ENCODE results near the gene ACKR2.
A peak's percentile ranks its signal among the peaks of the same experiment; 100 is the strongest.
"Not testable (repeated sequence)": the region's sequence is repeated elsewhere in the genome, so short reads cannot be mapped to it uniquely, and the experiment has no call there.

The ACKR2 gene

GRCh38 chr3:42855547-42856380, 46.5 kb downstream of the ACKR2 start:
- DNase-seq (ENCODE audit: low read depth): no peak

GRCh38 chr3:42856544-42856943, 47.3 kb downstream of the ACKR2 start:
- DNase-seq (ENCODE audit: low read depth): no peak

GRCh38 chr3:42864321-42864950, 55.2 kb downstream of the ACKR2 start:
- DNase-seq (ENCODE audit: low read depth): no peak

- no peak for DNase-seq (ENCODE audit: low read depth)
These were observed 56.0 kb downstream of the ACKR2 start for GRCh38 chr3:42865256-42865655.

GRCh38 chr3:42867138-42867537, 57.9 kb downstream of the ACKR2 start:
- no peak for DNase-seq (ENCODE audit: low read depth)

GRCh38 chr3:42868841-42869240, 59.6 kb downstream of the ACKR2 start:
- DNase-seq (ENCODE audit: low read depth): no peak

GRCh38 chr3:42871592-42872196, 62.4 kb downstream of the ACKR2 start:
- DNase-seq (ENCODE audit: low read depth): no peak

- no peak for DNase-seq (ENCODE audit: low read depth)
These were observed 63.5 kb downstream of the ACKR2 start for GRCh38 chr3:42872718-42873117.

- no peak for DNase-seq (ENCODE audit: low read depth)
These were observed 64.2 kb downstream of the ACKR2 start for GRCh38 chr3:42873221-42873982.

- no peak for DNase-seq (ENCODE audit: low read depth)
These were observed 65.5 kb downstream of the ACKR2 start for GRCh38 chr3:42874749-42875148.

- DNase-seq (ENCODE audit: low read depth): no peak
These were observed 66.3 kb downstream of the ACKR2 start, which contains the start of gene CYP8B1 for GRCh38 chr3:42875325-42876151. CYP8B1 (minus strand) TSS chr3:42875879; CDS start chr3:42875816, 63 bp downstream.

GRCh38 chr3:42876401-42876800, 67.2 kb downstream of the ACKR2 start:
- no peak for DNase-seq (ENCODE audit: low read depth)

- DNase-seq (ENCODE audit: low read depth): no peak
These were observed 67.9 kb downstream of the ACKR2 start for GRCh38 chr3:42876940-42877720.

- no peak for DNase-seq (ENCODE audit: low read depth)
These were observed 68.6 kb downstream of the ACKR2 start for GRCh38 chr3:42877881-42878280.

GRCh38 chr3:42880183-42880582, 70.9 kb downstream of the ACKR2 start:
- DNase-seq (ENCODE audit: low read depth): no peak

- peak; percentile 68 for DNase-seq (ENCODE audit: low read depth)
These were observed 71.6 kb downstream of the ACKR2 start for GRCh38 chr3:42880601-42881451.

GRCh38 chr3:42883251-42883930, 74.1 kb downstream of the ACKR2 start:
- not testable (repeated sequence) for DNase-seq (ENCODE audit: low read depth)

GRCh38 chr3:42884324-42884723, 75.1 kb downstream of the ACKR2 start:
- DNase-seq (ENCODE audit: low read depth): no peak

GRCh38 chr3:42886294-42886822, 77.1 kb downstream of the ACKR2 start:
- no peak for DNase-seq (ENCODE audit: low read depth)

All from stimulated activated CD8-positive, alpha-beta memory T cell treated with anti-CD3 and anti-CD28 coated beads, Interleukin-7, amount 100 ng/mL, for 24 hours (primary cell).